T-helper 2 cell (primary cell): ENCODE measurements around the gene SOX5.

ENCODE experiments used
- DNase-seq, 5 experiments: peaks; one replicate each; pipeline versions ENCODE4 v3.0.0 to v3.0.0-alpha.2; 2012 to 2022
- total RNA-seq, 2 donors: gene quantifications; one replicate each; lab custom pipeline; 2026; lab: John Stamatoyannopoulos, UW

Gene SOX5
- total RNA-seq: 0 to 0.20 reads per million in 2 donors

DNA sequence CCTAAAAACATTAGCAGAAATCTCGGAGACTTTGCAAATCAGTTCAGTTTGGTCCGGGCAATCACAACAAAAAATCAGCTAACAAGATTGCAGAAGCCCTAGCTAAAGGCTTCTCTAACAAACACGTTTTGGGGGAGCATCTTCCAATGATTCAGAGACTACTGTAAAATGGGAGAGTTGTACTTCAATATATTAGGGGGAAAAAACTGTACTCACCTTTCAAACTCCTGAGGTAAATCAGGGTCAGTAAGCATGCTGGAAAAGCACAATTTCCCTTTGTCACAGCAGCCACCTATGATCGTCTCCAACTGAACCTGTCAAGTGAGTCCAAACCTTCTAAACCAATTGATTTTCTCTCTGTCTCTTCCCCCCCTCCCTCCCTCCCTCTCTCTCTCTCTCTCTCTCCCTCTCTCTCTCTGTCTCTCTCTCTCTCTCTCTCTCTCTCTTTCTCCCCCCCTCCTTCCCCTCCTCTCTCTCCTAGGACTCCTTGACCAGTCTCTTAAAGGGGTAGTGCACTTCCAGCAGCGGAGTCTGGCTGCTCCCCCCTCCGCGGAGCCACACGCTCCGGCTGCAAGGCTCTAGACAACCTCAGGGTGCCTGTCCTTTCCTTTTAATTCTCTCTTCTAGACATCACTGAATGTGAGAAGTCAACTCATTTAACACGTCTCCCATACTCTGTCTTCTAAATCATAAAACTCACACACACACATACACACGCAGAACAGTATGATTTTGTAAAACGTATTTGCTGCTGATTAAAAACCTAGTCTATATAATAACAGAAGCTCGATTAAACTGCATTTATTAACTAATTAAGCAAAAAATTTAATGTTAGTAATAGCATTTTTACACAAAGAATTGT lies at the start of gene SOX5:
SOX5 (minus strand) TSS at position 323 of the 862 bp plus-strand sequence; CDS start at position 254, 69 bp downstream.
- DNase-seq: no peak

DNA sequence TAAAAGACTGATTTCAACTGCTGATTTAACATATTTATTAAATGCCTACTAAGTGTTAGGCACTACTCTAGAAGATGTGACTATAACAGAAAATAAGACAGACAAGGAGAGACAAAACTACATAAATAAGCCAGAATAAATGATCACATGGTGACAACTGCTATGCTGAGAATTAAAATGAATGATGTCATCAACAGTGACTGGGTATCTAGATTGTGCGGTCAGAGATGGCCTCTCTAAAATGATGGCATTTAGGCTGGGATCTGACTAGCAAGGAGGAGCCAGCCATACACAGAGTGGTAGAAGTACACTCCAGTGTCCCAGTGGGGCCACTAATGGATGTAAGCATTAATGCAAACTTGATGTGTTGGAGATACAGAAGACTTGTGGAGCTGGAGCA lies 37.6 kb upstream of the SOX5 start:
- DNase-seq: no peak

DNA sequence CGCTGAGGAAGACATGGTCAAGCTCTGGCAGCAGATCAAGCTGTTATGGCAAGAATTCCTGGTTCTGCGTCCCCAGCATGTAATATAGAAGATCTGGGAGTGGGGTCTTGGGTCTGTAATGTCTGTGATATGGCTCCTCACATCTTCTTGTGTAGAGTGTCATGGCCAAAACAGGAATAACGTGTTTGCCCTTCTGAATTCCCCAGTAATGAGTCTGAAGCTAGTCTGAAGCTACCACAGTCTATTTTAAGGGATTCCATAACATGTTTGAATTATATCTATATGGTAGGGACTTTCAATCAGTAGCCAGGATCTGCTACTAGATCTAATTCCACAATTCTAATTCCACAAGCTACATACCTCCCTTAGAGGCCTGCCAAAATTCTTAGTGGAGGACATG lies 31.4 kb upstream of the SOX5 start:
- no peak for DNase-seq

DNA sequence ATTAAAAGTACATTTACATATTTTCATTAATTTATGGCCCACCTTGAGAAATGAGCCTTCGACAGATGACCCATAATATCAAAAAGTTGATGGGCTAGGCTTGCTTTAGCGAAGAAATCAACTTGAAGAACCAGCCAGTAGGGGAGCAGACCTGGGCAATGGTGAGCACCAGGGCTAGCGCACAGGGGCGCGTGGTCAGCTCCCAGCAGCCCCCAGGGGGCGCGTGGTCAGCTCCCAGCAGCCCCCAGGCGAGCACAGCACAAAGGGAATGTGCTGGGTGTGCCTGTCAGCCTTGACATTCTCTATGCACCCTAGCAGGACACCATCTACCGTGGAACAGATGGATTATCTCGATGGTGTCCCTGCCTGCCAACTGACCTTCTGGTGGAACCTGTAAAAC lies 15.3 kb upstream of the SOX5 start:
- DNase-seq: no peak

DNA sequence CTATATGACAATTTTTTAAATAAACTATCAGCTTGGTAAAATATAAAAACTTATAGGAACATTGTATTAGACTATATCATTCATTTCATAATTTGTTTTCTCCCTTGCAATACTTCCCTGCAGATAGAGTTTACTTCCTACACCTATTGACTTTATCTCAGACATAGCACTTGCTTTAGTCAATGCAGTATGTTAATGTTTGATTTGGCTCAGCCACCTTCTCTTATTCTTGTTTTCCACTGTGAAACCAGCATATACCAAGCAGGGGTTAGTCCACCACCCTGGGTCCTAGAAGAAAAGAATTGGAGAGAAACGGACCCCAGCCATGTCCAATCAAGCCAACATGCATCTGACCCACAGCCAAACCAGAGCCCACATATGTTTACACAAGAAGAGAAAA lies 10.4 kb upstream of the SOX5 start:
- no peak for DNase-seq

DNA sequence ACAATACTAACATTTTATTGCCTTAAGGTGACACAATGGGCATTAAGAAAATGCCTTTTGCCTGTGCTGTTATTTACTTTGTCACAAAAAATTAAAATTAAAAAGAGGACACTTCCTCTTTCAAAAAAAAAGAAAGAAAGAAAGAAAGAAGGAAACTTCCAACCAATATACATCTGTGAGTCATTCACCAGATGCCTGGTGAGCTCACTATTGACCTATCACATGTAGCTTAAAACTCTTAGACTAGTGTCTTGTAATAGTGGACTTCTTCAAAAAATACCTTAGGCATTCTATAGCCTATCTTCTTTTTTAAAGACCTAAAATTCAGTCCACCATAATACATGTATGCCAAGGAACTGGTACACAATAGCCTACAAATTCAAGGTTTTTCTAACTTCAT lies 4.9 kb upstream of the SOX5 start:
- no peak for DNase-seq

DNA sequence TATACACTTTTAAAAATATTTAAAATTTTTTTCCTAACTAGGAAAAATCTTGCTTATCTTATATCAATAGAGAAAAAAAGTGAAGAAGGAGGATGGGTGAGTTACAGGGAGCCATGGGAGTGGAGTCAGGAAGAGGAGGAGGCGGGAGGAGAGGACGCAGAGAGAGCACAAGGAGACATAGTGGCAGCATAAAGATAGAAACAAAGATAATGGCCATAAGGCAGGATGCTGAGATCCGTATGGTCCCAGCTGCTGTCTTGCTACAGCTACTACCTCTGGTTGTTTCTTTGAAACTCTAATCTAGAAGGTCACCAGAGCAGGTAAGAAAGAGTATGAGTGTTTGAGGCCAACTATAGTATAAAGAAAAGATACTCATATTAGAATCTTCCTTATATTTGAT lies 2.6 kb upstream of the SOX5 start:
- no peak for DNase-seq

DNA sequence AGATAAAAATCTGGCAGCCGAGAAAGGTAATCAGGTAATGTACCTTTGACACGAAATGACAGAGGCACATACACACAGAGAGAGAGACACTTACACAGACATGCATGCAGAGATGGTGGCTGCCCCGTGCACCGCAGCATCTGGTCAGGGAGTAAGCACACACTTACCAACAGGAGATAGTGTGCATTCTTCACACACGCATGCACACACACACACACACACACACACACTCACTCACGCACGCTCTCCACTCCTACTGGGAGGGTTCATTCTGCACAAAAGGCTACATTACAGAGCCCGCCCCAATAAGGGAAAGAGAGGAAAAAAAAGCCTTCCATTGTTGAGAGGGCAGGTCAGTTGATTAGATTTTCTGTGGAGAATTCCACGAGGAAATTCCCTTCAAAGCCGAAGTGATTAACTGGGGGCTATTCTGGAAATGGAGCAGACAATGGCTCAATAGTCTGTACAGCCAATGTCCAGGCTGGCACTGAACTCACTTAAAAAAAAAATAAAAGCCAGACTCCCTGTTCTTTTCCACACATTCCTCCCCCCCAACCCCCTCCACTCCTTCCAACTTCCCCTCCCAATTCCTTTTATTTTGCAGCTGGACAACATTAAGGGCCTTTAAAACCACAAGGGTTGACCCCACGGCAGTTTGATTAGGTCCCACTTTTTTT lies 1.4 kb upstream of the SOX5 start:
- no peak for DNase-seq

DNA sequence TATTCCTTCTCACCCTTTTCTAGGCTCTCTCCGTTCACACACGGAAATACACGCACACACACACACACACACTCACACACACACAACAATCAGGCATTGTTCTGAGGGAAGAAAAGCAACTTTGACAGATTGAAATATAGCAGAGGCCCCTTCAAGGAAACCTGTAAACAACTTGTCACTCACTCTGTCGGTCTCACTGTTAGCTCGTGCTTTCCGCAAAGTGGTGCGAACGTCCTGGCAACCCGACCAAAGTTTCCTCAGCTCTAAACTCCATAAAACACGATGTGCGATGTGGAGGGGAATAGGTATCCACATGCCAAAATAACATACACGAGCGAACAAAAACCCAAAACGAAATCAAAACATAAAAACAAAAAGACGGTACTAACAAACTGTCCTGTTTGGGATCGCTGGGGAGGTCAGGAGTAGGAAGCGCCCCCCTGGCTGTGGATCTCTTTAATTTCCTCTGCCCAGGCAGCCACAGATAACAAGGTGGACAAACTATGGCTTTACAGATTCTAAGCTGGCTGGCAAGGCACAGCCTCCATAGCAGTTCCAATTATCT lies 822 bp upstream of the SOX5 start:
- DNase-seq: peak in 1 of 5 experiments; percentile 2

DNA sequence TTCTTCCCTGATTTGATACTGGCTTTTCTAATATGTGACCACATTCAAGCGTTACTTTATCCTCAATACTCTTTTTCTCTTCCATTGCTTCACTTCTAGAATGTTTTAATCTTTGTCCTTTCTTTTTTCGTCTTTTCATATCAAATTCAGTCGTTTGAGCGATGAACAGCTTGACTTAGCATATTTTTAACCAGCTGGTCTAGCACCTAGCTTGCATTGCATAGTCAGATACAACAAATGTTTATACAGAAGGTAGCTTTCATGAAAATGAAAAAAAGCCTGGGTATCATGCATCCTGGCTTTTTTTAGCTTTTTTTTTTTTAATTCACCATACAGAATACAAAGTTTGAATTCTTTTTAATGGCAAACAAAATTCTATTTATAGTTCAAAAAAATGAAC lies 1.2 kb downstream of the SOX5 start:
- no peak for DNase-seq

DNA sequence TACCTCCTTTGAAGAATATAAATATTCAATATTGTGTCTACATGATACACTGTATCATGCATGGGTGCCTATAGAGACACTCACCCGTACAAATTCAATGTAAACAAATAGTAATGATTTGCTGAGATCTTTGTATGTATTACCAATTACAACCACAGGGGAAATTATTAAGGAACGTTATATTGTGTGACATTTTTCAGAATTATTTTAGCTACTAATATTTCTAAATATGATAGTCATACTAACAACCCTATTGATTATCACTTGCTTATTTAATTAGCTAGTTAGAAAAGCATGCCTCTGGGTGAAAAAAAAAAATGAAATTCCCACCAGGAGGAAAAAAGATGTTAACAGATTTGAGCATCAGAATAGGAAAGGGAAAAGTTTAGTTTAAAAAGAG lies 2.1 kb downstream of the SOX5 start:
- DNase-seq: no peak

DNA sequence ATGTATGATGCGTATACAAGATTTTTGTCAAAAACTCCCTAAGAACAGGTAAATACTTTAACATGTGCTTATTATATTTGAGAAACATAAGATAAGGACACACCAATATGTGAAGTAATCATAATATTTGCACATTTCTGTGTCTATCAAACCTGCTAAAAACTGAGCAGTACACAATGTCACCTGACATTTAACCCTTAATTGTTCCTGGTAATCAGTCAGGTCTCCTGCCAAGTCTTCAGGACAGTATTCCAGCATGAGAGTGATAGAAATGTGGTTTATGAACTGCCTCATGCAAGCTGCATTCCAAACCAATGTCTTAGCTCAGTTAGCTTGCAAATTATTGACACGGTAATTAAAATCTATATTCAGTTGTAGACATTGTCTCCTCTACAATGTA lies 4.2 kb downstream of the SOX5 start:
- no peak for DNase-seq

DNA sequence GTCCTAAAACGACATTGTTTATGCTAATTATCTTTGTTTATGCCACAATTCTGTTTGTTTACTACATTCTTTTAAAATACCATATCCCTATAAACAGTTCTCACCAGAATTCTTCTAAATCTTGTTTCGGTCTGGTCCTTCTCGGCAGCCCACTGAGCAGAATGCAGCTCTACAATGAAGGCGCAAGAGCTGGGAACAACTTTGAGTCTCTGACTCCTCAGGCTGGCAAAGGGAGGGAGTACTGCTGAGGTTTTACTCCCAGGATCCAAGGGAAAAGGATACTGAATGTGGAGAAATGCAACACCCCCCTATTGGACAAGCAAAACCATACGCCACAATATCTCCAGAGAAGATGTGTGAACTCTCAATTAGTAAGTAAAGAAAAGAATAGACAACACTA lies 5.4 kb downstream of the SOX5 start:
- DNase-seq: no peak

DNA sequence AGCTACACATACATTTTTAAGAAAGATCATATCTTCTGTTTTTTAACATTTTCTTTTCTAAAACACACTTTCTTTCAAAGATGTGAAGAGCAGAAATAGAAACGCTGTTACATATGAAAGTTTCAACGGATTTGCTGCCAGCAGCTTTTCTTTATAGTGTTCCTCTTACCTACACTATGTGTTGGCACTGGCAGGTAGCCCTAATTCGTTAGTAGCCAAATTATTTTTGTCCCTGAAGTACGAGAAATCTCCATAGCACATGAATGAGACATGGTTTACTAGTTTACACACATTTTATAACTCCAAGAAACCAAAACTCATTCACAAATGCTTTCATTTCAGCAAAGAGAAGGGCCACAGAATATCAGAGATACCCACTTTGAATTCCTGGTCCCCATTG lies 6.6 kb downstream of the SOX5 start:
- no peak for DNase-seq

DNA sequence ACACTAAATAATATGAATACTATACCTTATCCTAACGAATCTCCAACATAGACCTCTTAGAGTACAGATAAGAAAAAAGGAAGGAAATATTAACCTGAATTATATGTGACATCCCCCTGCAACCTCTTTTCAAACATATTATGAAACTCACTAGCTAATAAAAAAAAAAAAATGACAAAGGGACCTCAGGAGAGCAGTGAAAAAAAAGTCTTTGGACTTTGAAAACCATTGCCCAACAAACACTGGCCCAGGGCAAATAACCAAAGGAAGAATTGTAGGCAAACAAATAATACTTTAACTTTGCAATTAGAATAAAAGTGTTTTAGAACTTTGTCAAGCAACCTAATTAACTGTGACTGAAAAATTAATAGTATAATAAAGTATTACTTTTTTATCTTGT lies 7.7 kb downstream of the SOX5 start:
- DNase-seq: no peak

DNA sequence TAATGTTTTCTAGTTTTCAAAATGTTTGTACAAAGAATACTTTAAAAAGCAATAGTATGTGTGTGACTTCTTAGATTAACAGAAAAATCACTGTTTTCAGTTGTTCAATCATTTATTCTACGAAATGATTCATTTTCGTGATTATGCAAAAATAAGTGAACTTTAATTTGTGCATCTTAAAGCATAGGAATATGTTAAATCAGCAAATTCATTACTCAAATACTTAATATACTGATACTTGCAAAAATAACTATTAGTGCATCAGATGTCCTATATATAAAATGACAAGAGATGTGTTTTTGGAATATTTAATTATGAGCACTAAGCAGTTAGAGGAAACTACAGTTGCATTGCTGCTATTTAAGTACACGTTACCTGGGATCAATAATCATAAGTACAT lies 11.0 kb downstream of the SOX5 start:
- no peak for DNase-seq

DNA sequence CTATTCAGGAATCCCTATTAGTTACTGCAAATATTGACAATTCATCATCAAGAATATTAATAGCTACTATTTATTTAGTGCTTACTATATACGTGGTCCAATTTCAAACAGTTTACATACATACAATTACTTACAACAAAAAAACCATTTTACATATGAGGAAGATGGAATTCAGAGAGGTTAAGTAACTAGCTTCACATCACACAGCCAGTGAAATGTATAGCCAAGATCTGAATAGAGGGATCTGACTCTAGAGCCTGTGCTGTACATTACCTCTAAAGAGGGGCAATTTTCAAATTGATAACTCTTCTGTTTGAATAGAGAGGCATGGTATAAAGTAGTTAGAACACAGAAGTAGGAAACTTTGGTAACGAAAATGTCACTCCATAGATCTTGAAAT lies 18.3 kb downstream of the SOX5 start:
- DNase-seq: no peak

DNA sequence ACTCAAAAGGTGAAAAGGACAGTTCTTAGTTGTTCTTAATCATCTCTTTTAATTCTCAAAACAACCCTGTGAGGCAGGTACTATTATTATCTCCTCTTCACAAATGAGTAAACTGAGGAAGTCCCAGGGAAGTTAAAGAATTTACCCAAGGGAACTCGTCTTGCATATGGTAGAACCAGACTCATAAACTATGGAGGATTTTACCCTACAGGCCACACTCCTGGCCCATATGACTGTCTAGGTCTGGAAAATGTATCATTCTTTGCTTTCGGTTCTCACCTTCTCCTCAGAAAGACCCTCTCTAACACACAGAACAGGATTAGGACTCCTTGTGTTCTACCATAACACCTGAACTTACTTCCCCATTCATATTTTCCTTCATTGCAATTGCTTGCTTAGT lies 18.9 kb downstream of the SOX5 start:
- no peak for DNase-seq

DNA sequence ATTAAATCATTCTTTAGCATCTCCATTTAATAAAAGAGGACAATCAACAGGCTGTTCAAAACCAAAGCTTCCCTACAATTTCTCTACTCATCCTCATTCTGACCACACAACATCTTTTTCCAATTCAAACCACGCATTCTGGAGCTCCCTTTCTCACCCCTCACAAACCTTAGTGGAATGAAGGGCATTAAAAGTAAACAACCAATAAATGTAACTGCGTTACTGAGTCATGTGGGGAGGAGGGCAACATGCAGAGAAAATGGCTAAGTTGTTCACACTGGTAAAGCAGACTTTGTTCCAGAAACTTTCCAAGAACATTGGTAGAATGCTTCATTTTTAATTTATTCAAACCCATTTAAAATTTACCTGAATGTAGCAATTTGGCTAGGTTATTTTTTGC lies 19.6 kb downstream of the SOX5 start:
- no peak for DNase-seq

DNA sequence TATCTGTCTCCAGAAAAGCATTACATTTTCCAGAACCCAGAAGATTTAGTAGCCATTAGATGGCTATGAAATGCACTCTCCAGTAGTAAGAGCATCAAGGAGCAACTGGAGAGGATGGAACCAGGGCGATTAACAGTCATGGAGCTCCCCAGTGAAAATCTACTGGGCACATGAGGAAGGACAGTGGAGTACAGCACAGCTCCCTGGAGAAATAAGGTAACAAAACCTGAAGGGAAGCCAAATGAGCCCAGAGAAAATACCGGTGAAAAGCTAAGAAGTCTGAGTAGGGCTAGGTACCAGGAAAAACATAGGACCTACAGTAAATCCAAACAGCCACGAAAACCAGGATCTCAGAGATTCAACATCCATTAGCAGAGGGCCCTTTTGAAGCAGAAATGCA lies 21.6 kb downstream of the SOX5 start:
- DNase-seq: no peak

DNA sequence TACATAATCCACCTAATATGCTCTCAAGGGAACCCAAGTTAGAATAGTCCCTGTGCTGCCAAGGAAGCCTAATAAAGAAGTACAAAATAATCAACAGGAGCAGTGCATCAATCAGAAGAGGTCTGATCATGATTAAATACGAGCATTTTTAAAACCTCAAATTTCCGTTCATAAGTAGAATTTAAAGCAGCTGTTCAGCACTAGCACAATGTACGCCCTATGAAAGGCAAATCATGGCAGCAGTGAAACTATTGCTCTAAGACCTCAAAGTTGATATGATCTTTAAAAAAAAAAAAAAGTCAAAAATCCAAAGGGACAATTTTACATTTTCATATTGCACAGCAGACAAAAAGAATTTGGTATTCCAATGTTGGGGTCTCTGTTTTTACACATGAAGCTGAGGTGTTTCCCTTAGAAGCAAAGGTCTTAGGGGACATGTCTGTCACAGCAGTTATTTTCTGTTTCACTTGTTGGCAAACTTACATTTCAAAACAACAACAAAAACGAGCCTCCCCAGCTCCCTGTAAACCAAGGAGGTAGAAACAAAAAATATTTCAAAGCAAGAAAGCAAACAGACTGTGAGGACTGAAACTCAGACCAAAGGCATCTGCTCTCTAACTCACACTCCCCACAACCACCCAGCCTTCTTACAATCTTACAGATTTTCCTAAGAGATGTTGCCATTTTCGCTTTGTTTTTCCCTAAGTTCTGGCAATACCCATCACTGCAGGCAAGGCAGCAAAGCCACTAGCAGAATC lies 28.2 kb downstream of the SOX5 start:
- DNase-seq: no peak

DNA sequence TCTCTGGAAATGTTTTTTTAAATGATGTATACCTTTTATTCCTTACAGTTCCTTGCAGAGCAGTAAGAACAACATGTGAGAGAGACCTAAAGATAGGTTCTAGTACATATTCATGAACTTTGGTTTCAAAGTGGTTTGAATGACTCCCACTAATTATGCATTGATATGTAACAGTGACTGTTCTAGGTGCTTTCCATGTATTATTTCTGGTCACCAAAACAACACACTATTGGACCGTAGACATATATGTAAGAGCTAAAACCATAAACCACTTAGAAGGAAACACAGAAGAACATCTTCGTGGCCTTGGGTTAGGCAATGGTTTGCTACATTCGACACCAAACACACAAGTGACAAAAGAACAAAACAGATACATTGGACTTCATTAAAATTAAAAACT lies 37.9 kb downstream of the SOX5 start:
- DNase-seq: no peak

DNA sequence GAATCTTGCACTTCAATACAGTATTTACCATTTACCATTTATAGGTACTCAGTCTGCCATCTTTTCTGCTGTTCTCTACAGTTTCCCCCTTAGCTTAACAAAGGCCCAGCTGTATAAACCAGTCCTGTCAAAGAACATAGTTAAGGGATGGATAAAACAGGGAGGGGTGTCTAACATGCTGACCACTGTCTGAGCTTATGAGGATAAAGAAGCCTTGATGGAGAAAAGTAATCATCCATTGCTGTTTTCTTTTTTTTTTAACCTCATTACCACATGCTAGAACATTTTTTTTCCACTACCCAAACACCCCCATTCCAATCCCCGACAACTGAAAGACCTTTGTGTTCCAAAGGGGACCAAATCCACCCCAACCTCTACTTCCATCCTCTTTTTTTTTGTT lies 39.9 kb downstream of the SOX5 start:
- no peak for DNase-seq
